Neural progenitor cell (in vitro differentiated cells): Measurements from ENCODE around the gene SLC44A5.

Experiments
- CTCF ChIP-seq: fragments of 200-600 bp; sonication (generic); IDR thresholded peaks from 2 replicates; pipeline ENCODE4 v1.5.1; 2017; ENCODE audit warnings: antibody characterized with exemption, mild to moderate bottlenecking
- EZH2 ChIP-seq: fragments of 200-600 bp; sonication (generic); IDR thresholded peaks from 2 replicates; pipeline ENCODE4 v1.6.1; 2017; ENCODE audit warnings: antibody characterized with exemption, mild to moderate bottlenecking, moderate library complexity

GRCh38 chr1:75276385-75276784 is 334.5 kb downstream of the SLC44A5 start:
- TF ChIP-seq CTCF = no peak
- TF ChIP-seq EZH2 = no peak
